Mucosa of stomach (tissue), 1 donor: ENCODE data around the gene LDLRAP1.
A peak's percentile ranks its signal among the peaks of the same experiment; 100 is the strongest.

Source experiments
- H3K27me3 ChIP-seq: one replicate; pipeline ENCODE4 v1.7.0; 2013; ENCODE audit warnings: mild to moderate bottlenecking, low read length; ENCODE audit not compliant: control insufficient read depth, insufficient read depth
- H3K36me3 ChIP-seq: one replicate; pipeline ENCODE4 v1.7.0; 2013; ENCODE audit warnings: low read length; ENCODE audit not compliant: control insufficient read depth, insufficient read depth
- H3K4me1 ChIP-seq: one replicate; pipeline ENCODE4 v1.7.0; 2013; ENCODE audit warnings: mild to moderate bottlenecking, low read length; ENCODE audit not compliant: control insufficient read depth, insufficient read depth
- H3K4me3 ChIP-seq: one replicate; pipeline ENCODE4 v1.7.0; 2013; ENCODE audit warnings: low read length
- H3K9ac ChIP-seq: one replicate; pipeline ENCODE4 v1.7.0; 2013; ENCODE audit warnings: mild to moderate bottlenecking, low read length, moderate library complexity
- H3K9me3 ChIP-seq: one replicate; pipeline ENCODE4 v1.7.0; 2013; ENCODE audit warnings: mild to moderate bottlenecking, low read length, moderate library complexity; ENCODE audit not compliant: control insufficient read depth
- donor health status: Pancreatic carcinoma.

LDLRAP1 gene

DNA sequence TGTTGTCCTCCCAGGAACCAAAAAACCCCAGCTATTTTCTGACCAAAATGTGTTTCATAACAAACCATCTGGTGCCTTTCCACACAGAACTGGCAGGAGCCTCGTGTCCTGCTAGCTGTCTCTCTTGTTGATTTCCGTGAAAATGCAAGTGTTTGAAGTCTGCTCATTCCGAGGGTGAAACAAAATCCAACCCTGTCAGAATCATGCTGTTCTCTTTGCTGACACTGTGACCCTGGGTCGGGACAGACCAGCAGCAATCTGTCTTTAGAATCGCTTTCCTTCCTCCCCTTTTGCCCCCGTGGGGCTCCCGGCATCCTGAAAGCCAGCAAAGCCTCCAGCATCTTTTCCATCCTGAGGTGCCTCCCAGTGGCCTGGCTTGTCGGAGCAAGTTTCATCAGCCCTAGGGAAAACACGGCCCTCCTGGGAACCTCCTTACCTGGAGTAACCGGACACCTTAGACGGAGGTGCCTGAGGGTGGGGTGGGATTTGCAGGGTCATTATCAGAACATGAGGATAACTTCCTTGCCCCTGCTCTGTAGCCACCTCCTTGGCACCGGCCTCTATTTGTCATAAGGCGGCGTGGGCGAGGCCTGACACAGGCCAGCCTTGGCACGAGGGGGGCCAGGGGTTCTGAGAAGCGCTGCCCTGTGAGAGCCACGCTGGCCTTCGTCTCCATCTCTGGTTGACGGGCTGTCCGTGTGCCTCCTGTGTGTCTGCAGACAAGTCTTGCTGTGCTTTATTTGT is 24.9 kb downstream of the LDLRAP1 start:
- no peaks in the 10 kb centered on the region for H3K9me3 ChIP-seq
- no peaks in the 10 kb centered on the region for H3K27me3 ChIP-seq
- H3K4me3 ChIP-seq: no peak overlapping the region
- H3K36me3 ChIP-seq: no peaks in the 10 kb centered on the region
- H3K4me1 ChIP-seq: peaks cover 32% of the 10 kb centered on the region
- H3K9ac ChIP-seq: peak overlapping the region; percentile 40

DNA sequence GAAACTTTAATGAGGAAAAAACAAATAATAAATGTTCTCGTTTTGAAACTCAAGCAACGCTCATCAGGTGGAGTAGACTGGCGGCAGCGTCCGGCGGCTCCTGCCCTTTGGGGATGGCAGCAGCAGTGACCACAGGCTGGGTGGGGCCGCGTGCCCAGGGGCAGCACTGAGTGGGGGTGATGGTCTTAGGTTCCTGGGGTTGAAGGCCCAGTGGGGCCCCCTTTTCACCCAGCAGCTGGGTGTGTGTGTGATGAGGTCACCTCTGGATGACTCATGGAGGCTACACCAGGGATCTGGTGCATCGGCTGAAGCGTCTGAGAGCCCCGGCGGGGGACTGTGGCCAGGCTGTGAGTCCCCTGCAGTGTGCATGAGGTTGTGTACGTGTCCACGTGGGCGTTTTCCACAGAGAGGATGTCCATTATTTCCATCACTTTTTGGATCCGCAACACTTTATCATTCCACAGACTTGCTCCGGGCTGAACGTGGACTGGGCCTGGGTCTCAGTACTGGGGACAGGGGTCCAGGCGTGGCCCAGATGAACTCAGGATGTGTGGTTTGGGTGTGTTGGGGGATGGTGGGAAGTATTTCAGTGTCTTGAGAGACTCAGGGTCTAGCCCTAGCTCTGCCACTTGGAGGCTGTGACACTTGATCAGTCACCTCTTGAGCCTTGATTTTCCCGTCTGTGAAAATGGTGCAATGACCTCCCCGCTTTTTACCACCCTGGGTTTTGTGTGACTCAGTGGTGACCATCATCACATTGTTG is 25.6 kb downstream of the LDLRAP1 start:
- H3K9me3 ChIP-seq: no peaks in the 10 kb centered on the region
- H3K4me3 ChIP-seq: no peak overlapping the region
- H3K4me1 ChIP-seq: peaks cover 39% of the 10 kb centered on the region
- H3K36me3 ChIP-seq: no peaks in the 10 kb centered on the region
- H3K27me3 ChIP-seq: no peaks in the 10 kb centered on the region
- H3K9ac ChIP-seq: peak overlapping the region; percentile 40

DNA sequence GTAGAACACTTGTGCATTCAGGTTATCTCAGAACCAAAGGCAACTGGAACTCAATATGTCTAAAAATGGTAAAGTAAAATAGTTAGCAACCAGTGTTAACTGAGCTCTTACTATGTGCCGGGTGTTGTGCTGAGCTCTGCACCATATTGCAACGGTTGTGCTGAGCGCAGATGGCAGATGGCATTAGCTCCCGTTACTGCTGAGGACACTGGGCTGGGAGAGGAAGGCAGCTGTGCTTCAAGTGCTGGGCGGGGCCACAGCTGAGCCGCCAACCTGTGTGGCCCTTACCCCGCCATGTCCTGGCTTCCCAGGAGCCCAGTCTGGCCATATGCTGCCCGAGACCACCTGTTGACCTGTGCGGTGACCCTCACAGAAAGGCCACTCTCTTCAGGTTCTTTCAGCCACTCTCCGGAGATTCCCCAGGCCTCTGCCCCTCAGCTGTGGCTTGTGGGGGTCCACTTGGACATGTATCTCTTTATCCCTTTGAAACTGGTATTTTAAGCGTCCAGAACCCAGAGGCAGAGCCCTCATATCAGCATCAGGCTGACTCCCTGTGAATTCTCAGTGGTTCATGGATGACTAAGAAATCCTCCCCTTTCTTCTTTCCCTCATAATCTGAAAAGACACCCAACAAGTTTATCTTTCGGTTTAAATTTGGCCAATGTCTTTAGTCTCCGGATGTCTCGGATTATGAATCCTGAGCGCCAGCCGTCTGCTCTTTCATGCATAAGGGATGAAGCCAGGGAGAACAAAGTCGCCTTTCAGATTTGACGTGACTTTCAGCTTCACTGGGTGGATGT is 26.4 kb downstream of the LDLRAP1 start:
- no peak overlapping the region for H3K4me3 ChIP-seq
- peaks cover 4% of the 10 kb centered on the region for H3K27me3 ChIP-seq
- H3K4me1 ChIP-seq: peaks cover 39% of the 10 kb centered on the region
- no peak overlapping the region for H3K9ac ChIP-seq
- H3K9me3 ChIP-seq: no peaks in the 10 kb centered on the region
- H3K36me3 ChIP-seq: no peaks in the 10 kb centered on the region

DNA sequence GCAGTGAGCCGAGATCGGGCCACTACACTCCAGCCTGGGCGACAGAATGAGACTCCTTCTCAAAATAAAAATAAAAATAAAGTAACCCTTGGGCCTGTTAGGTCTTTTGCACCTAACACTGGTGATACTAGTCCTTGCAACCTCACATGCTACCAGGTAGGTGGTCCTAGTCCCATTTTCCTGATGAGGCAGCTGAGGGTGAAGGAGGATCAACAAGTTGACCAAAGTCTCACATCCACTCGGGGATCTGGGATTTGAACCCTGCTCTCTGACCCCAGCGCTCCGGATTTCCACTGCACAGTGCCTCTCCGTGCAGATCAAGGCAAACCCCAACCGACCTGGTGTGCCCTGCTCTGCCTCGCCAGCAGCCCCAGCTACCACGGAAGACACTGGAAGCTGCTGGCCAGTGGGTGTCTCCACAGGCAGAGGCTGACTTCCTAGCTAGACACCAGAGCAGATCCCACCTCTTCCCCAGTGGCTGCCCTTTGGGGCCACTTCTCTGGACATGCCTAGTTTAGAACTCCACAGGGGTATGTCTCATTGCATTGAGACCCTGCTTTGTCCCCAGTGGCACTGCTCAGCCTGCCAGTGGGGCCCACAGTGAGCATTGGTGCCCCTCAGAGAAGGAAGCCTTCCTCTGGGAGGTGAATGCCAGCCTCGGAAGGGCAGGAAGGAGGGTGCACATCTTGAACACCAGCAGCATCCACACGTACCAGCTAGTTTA is 27.6 kb downstream of the LDLRAP1 start:
- H3K4me3 ChIP-seq: no peak overlapping the region
- H3K36me3 ChIP-seq: no peaks in the 10 kb centered on the region
- H3K4me1 ChIP-seq: peaks cover 39% of the 10 kb centered on the region
- no peaks in the 10 kb centered on the region for H3K9me3 ChIP-seq
- H3K9ac ChIP-seq: no peak overlapping the region
- peaks cover 4% of the 10 kb centered on the region for H3K27me3 ChIP-seq

DNA sequence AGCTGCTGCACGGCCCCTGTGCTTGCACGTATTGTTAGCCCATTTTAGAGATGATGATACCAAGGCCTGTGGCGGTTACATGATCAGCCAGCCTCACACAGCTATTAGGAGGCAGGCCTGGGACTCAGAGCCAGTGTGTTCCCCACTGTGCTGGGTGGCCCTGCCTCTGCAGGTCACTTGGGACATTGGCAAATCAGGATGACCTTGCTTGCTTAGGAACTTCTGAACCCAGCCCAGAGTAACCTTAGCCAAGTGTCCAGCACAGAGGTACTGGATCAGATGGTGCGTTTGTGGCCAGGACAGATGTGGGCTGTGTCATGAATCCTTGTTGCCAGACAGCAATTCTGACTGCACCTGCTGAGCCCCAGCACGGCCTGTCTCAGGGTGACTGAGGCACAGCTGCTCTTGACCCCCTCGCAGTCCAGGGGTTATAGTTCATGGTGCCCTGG is 28.1 kb downstream of the LDLRAP1 start:
- Histone ChIP-seq H3K27me3 (peaks cover 4% of the 10 kb centered on the region), H3K4me3 (no peak overlapping the region), H3K36me3 (no peaks in the 10 kb centered on the region), H3K9ac (no peak overlapping the region), H3K4me1 (peaks cover 39% of the 10 kb centered on the region), H3K9me3 (no peaks in the 10 kb centered on the region)

DNA sequence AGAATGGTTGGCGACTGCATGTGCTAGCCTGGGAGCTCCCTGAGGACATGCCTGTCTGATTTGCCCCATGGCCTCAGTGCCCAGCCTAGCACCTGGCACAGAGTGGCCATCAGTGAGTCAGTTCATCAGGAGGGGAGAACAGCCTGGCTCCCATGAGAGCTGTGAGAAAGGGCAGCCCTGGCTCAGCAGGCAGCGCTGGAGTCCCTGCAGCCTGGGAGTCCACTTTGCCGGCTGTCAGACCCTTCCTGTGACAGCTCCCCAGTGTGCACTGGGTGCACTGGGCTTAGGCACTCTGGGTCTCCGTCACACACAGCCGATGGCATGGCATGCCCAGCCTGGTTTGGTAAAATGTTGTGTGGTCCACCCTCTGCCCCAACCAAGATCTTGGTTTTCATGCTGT is 28.7 kb downstream of the LDLRAP1 start:
- Histone ChIP-seq H3K4me3 (no peak overlapping the region), H3K27me3 (peaks cover 4% of the 10 kb centered on the region), H3K9ac (no peak overlapping the region), H3K36me3 (no peaks in the 10 kb centered on the region), H3K9me3 (no peaks in the 10 kb centered on the region), H3K4me1 (peaks cover 39% of the 10 kb centered on the region)

DNA sequence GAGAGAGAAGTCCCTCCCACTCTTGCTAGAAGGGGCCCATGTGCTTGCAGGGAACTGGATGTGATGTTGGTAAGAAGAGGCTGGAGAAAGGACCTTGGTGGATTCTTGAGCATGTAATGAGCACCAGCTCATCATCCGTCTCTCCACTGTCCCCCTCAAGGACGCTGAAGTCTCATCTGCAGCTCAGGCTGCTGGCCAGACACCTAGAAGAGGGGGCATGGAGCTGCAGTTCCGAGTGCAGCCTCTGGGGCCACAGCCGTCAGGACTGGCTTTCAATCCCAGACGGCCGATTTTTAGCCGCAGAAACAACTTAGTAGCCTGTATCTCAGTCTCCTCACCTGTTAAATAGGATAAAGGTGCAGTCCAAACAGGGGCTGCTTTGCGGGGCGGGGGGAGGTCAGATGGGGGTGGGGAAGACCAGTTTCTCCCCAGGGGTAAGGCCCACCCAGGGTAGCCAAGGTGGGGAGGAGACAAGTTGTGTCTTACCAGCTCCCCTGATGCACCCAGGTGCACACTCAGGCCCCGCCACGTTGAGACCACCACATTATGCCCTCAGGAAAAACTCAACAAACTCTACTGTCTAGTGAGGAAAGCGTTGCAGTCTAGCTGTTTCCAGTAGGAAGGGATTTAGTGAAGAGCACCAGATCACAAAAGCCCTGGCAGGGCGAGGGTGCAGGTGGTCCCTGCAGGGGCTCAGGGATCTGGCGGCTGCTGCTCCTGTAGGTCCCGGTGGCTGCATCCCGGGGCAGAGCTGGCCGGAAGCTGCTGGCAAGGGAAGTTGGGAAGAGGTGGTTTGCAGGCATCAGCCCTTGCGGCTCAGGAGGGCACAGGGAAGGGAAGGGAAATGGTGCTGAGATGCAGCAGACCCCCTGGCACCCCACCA is 29.5 kb downstream of the LDLRAP1 start:
- Histone ChIP-seq H3K4me3 (no peak overlapping the region), H3K9me3 (no peaks in the 10 kb centered on the region), H3K9ac (no peak overlapping the region), H3K27me3 (peaks cover 4% of the 10 kb centered on the region), H3K4me1 (peaks cover 31% of the 10 kb centered on the region), H3K36me3 (no peaks in the 10 kb centered on the region)

DNA sequence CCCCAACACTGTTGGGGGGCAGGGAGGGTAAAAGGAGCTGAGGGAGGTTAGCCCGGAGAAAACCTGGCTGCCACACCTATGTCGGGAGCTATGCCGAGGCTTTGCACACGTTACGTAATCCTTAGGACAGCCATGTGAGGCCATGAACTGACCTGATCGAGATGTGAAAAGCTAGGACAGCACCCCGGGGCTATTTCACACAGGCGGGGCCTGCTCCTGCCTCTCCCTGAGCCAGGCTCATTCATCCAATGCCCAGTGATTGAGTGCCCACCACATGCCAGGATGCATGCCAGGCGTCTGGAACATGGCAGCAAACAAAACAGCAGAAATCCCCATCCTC is 30.2 kb downstream of the LDLRAP1 start:
- no peaks in the 10 kb centered on the region for H3K9me3 ChIP-seq
- H3K4me3 ChIP-seq: no peak overlapping the region
- peaks cover 24% of the 10 kb centered on the region for H3K4me1 ChIP-seq
- H3K36me3 ChIP-seq: no peaks in the 10 kb centered on the region
- H3K9ac ChIP-seq: no peak overlapping the region
- H3K27me3 ChIP-seq: peaks cover 4% of the 10 kb centered on the region

DNA sequence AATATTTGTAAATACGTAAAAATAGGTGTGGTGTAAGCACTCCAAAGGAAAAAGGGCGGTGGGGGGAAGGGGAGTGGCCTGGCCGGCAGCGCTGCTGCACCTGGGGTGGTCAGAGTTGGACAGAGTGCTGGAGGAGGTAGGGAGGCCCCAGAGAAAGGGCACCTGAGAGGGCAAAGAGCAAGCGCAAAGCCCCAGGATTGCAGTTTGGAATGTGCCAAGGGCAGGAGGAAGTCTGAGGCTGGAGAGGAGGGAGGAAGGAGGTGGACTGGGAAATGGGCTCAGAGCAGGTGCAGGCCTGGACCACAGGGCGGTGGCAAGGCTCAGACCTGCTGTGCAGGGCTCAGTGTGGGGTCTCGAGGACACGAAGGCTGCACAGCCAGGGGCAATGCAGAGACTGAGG is 30.6 kb downstream of the LDLRAP1 start:
- H3K4me3 ChIP-seq: no peak overlapping the region
- no peaks in the 10 kb centered on the region for H3K9me3 ChIP-seq
- H3K9ac ChIP-seq: no peak overlapping the region
- H3K27me3 ChIP-seq: peaks cover 4% of the 10 kb centered on the region
- H3K4me1 ChIP-seq: peaks cover 20% of the 10 kb centered on the region
- no peaks in the 10 kb centered on the region for H3K36me3 ChIP-seq

DNA sequence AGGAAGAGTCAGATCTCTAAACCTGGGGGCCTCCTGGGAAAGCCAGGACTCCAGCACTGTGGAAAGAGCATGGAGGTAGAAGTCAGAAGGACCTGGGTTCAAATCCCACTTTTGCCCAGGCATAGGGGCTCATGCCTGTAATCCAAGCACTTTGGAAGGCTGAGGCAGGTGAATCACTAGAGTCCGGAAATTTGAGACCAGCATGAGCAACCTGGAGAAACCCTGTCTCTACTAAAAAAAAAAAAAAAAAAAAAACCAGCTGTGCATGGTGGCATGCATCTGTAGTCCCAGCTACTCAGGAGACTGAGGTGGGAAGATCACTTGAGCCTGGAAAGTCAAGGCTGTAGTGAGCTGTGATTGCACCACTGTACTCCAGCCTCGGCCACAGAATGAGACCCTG is 31.8 kb downstream of the LDLRAP1 start:
- Histone ChIP-seq H3K36me3 (no peaks in the 10 kb centered on the region), H3K4me1 (peaks cover 17% of the 10 kb centered on the region), H3K4me3 (no peak overlapping the region), H3K9me3 (no peaks in the 10 kb centered on the region), H3K27me3 (peaks cover 4% of the 10 kb centered on the region), H3K9ac (no peak overlapping the region)
